SU-DHL-6 (cell line): ENCODE data around the gene THSD8.

Experiments
- CTCF ChIP-seq: fragments of 200-600 bp; sonication (generic); IDR thresholded peaks from one replicate; pipeline ENCODE4 v1.5.1; 2017; ENCODE audit warnings: antibody characterized with exemption, mild to moderate bottlenecking, low read length, moderate library complexity; ENCODE audit not compliant: insufficient read depth, poor library complexity, severe bottlenecking
- EZH2phosphoT487 ChIP-seq: fragments of 200-600 bp; sonication (generic), shearing (Covaris generic); conservative IDR thresholded peaks from 2 replicates; pipeline ENCODE4 v1.6.1; 2018; ENCODE audit warnings: mild to moderate bottlenecking, antibody characterized with exemption, low read length, moderate library complexity, mixed read lengths

- TF ChIP-seq CTCF (no peak), EZH2phosphoT487 (no peak)
These were observed at the start of gene THSD8, which contains the start of gene PRDX2 for GRCh38 chr19:12801466-12802266.
